H1 (cell line): ENCODE results near the gene EXOSC5. TPM values are rescaled to one million over a fixed set of nuclear protein-coding genes. Genes with fewer than 3 reads are reported as not detected.

Experiments
- CTCF ChIA-PET: fragments of 300-600 bp; sonication (Branson Sonifier 250); formaldehyde crosslinking; loops from one replicate; lab custom pipeline; 2021; ENCODE audit not compliant: partially characterized antibody; lab: Charles Lee
- POLR2A ChIA-PET: fragments of 300-600 bp; sonication (Branson Sonifier 250); formaldehyde crosslinking; loops from one replicate; lab custom pipeline; 2021; ENCODE audit warnings: inconsistent platforms; ENCODE audit not compliant: partially characterized antibody; lab: Charles Lee
- DNase-seq, 2 experiments: peaks; one replicate each; pipeline versions ENCODE4 v3.0.0 to v3.0.0-alpha.2; 2010 to 2022; ENCODE audit warnings: low spot score in 2 of 2, low read depth in 1 of 2, mixed read lengths in 1 of 2
- FAIRE-seq: peaks from 2 replicates; lab custom pipeline; 2011; peaks lifted over from hg19 to GRCh38; lab: Jason Lieb, UNC
- H2AFZ ChIP-seq: 2 replicates; pipeline ENCODE4 v1.8.1; 2012; ENCODE audit warnings: low read length, inconsistent platforms
- H2AK5ac ChIP-seq: 2 replicates; pipeline ENCODE4 v1.6.1; 2013; ENCODE audit warnings: low read depth, low read length
- H2BK120ac ChIP-seq: replicated peaks from 2 replicates; pipeline ENCODE3; 2013; ENCODE audit warnings: low read depth, low read length, inconsistent platforms
- H2BK12ac ChIP-seq: 2 replicates; pipeline ENCODE4 v1.6.1; 2013; ENCODE audit warnings: low read depth, low read length
- H2BK15ac ChIP-seq: 2 replicates; pipeline ENCODE4 v1.6.1; 2013; ENCODE audit warnings: low read length
- H2BK20ac ChIP-seq: 2 replicates; pipeline ENCODE4 v1.6.1; 2013; ENCODE audit warnings: low read length
- H2BK5ac ChIP-seq: 2 replicates; pipeline ENCODE4 v1.6.1; 2013; ENCODE audit warnings: low read depth, low read length
- H3K14ac ChIP-seq: 2 replicates; pipeline ENCODE4 v1.6.1; 2013; ENCODE audit warnings: inconsistent platforms; ENCODE audit not compliant: insufficient read length
- H3K18ac ChIP-seq: 2 replicates; pipeline ENCODE4 v1.6.1; 2013; ENCODE audit warnings: low read length; ENCODE audit errors: extremely low read depth
- H3K23ac ChIP-seq: 2 replicates; pipeline ENCODE4 v1.6.1; 2013; ENCODE audit warnings: inconsistent platforms; ENCODE audit not compliant: insufficient read length
- H3K23me2 ChIP-seq: 2 replicates; pipeline ENCODE4 v1.6.1; 2013; ENCODE audit warnings: low read depth, low read length
- H3K27ac ChIP-seq: 2 replicates; pipeline ENCODE4 v1.6.1; 2011; ENCODE audit warnings: low read depth, low read length, inconsistent platforms
- H3K27me3 ChIP-seq, 4 experiments: replicated peaks in 1 of 4; 1 replicate in 1 of 4; 2 replicates in 3 of 4; pipeline versions ENCODE4 v1.6.1 to v1.8.1; 2011 to 2013; ENCODE audit warnings: low read length in 3 of 4, mild to moderate bottlenecking in 3 of 4, inconsistent platforms in 2 of 4, mixed read lengths in 2 of 4, moderate library complexity in 1 of 4; ENCODE audit not compliant: control insufficient read depth in 3 of 4, insufficient read depth in 3 of 4; ENCODE audit errors: extremely low read depth in 1 of 4
- H3K36me3 ChIP-seq, 4 experiments: 2 replicates each; pipeline versions ENCODE4 v1.6.1 to v1.8.1; 2011 to 2013; ENCODE audit warnings: mild to moderate bottlenecking in 4 of 4, low read length in 3 of 4, moderate library complexity in 2 of 4, control low read depth in 1 of 4, inconsistent platforms in 1 of 4; ENCODE audit not compliant: insufficient read depth in 4 of 4, control insufficient read depth in 2 of 4
- H3K4ac ChIP-seq: replicated peaks from 2 replicates; pipeline ENCODE3; 2013; ENCODE audit warnings: low read length, low read depth, mixed read lengths, inconsistent platforms; ENCODE audit not compliant: insufficient read length
- H3K4me1 ChIP-seq, 4 experiments: replicated peaks in 1 of 4; 1 replicate in 1 of 4; 2 replicates in 3 of 4; pipeline versions ENCODE4 v1.6.1 to v1.8.1; 2011 to 2013; ENCODE audit warnings: low read length in 3 of 4, inconsistent platforms in 2 of 4, mixed read lengths in 1 of 4; ENCODE audit not compliant: insufficient read depth in 4 of 4, control insufficient read depth in 3 of 4
- H3K4me2 ChIP-seq, 2 experiments: 2 replicates each; pipeline versions ENCODE4 v1.6.1 to v1.8.1; 2011 to 2013; ENCODE audit warnings: low read depth in 2 of 2, low read length in 2 of 2, control low read depth in 1 of 2, inconsistent platforms in 1 of 2, mild to moderate bottlenecking in 1 of 2; ENCODE audit not compliant: insufficient read depth in 1 of 2
- H3K4me3 ChIP-seq, 4 experiments: fragments of 200-600, 300-600 bp in 1 of 4; sonication (generic), shearing (Covaris generic), sonication (Bioruptor Twin) in 1 of 4; 2 replicates each; pipeline versions ENCODE4 v1.5.1 to v1.8.1; 2011 to 2016; ENCODE audit warnings: low read length in 4 of 4, low read depth in 3 of 4, control low read depth in 2 of 4, inconsistent platforms in 2 of 4, mild to moderate bottlenecking in 2 of 4, mixed read lengths in 1 of 4, moderate library complexity in 1 of 4; ENCODE audit not compliant: insufficient read depth in 2 of 4; ENCODE audit errors: extremely low read depth in 1 of 4
- H3K56ac ChIP-seq: replicated peaks from 2 replicates; pipeline ENCODE3; 2013; ENCODE audit warnings: low read depth, mild to moderate bottlenecking, mixed read lengths, low read length, inconsistent platforms; ENCODE audit not compliant: insufficient read length
- H3K79me1 ChIP-seq: 2 replicates; pipeline ENCODE4 v1.6.1; 2013; ENCODE audit warnings: low read depth, low read length, control low read depth
- H3K79me2 ChIP-seq, 2 experiments: 2 replicates each; pipeline versions ENCODE4 v1.6.1 to v1.8.1; 2012 to 2013; ENCODE audit warnings: low read length in 2 of 2, mild to moderate bottlenecking in 2 of 2, inconsistent platforms in 1 of 2; ENCODE audit not compliant: insufficient read depth in 2 of 2, control insufficient read depth in 1 of 2
- H3K9ac ChIP-seq, 4 experiments: replicated peaks in 1 of 4; 1 replicate in 1 of 4; 2 replicates in 3 of 4; pipeline versions ENCODE4 v1.6.1 to v1.8.1; 2011 to 2013; ENCODE audit warnings: low read depth in 3 of 4, low read length in 3 of 4, control low read depth in 2 of 4, mild to moderate bottlenecking in 2 of 4, moderate library complexity in 2 of 4, inconsistent platforms in 1 of 4; ENCODE audit errors: extremely low read depth in 1 of 4
- H3K9me3 ChIP-seq, 2 experiments: 2 replicates each; pipeline versions ENCODE4 v1.6.1 to v1.8.1; 2012 to 2013; ENCODE audit warnings: mild to moderate bottlenecking in 2 of 2, moderate library complexity in 2 of 2, control low read depth in 1 of 2, inconsistent platforms in 1 of 2, low read depth in 1 of 2, low read length in 1 of 2, mixed read lengths in 1 of 2; ENCODE audit not compliant: insufficient read depth in 2 of 2
- H4K20me1 ChIP-seq, 2 experiments: replicated peaks in 1 of 2; 2 replicates each; pipeline versions ENCODE3 to v1.8.1; 2011 to 2013; ENCODE audit warnings: inconsistent platforms in 2 of 2, low read length in 2 of 2, mild to moderate bottlenecking in 1 of 2; ENCODE audit not compliant: insufficient read depth in 2 of 2, control insufficient read depth in 1 of 2
- H4K5ac ChIP-seq: 2 replicates; pipeline ENCODE4 v1.6.1; 2013; ENCODE audit warnings: low read length, low read depth, mixed read lengths, inconsistent platforms; ENCODE audit not compliant: insufficient read length
- H4K8ac ChIP-seq: 2 replicates; pipeline ENCODE4 v1.8.0; 2013; ENCODE audit warnings: mild to moderate bottlenecking, moderate library complexity, low read length, inconsistent platforms; ENCODE audit not compliant: insufficient read depth; ENCODE audit errors: extremely low read depth
- H4K91ac ChIP-seq: replicated peaks from 2 replicates; pipeline ENCODE3; 2013; ENCODE audit warnings: low read length, mixed read lengths, inconsistent platforms; ENCODE audit not compliant: insufficient read length
- BRCA1 ChIP-seq: IDR thresholded peaks from 2 replicates; pipeline ENCODE4 v1.6.1; 2012; ENCODE audit warnings: low read depth, low read length, improper control_type of control experiment
- HDAC2 ChIP-seq, 2 experiments: fragments of 300-600 bp in 1 of 2; sonication (generic) in 1 of 2; IDR thresholded peaks; 2 replicates each; pipeline ENCODE4 v1.6.1; 2011 to 2012; ENCODE audit warnings: low read depth in 2 of 2, low read length in 2 of 2, mild to moderate bottlenecking in 2 of 2, moderate library complexity in 2 of 2, borderline replicate concordance in 1 of 2, inconsistent platforms in 1 of 2
- RBBP5 ChIP-seq: IDR thresholded peaks from 2 replicates; pipeline ENCODE4 v1.7.1; 2012; ENCODE audit warnings: low read depth, mild to moderate bottlenecking, inconsistent platforms, low read length, moderate library complexity, borderline replicate concordance
- SUZ12 ChIP-seq: fragments of 200-600 bp; sonication (generic); IDR thresholded peaks from 2 replicates; pipeline ENCODE4 v1.6.1; 2012; ENCODE audit warnings: mild to moderate bottlenecking, inconsistent platforms, low read length, moderate library complexity, mixed read lengths
- WGBS, 2 experiments: shearing (Covaris generic) in 1 of 2; methylation state at CpG; one replicate each; pipeline versions ENCODE4 v1.1.6 to v1.1.7; 2013 to 2015; ENCODE audit warnings: low lambda C conversion rate in 2 of 2, mixed read lengths in 2 of 2, inconsistent platforms in 1 of 2, low coverage in 1 of 2, missing lambda C conversion rate in 1 of 2; ENCODE audit not compliant: insufficient replicate concordance in 2 of 2, insufficient coverage in 1 of 2, insufficient read length in 1 of 2; ENCODE audit errors: extremely low coverage in 1 of 2, missing lambda C conversion rate in 1 of 2; 5-methylcytosine and 5-hydroxymethylcytosine counted together
- polyA plus RNA-seq, 7 experiments: library from polyadenylated mRNA; depleted of rRNA in 3 of 7; stranded (reverse) in 5 of 7; unstranded in 2 of 7; fragments of >200 nt in 5 of 7; fragments of 200-250 nt in 2 of 7; gene quantifications; 1 replicate in 5 of 7; 2 replicates in 1 of 7; 4 replicates in 1 of 7; pipeline versions ENCODE4 v1.2.1 to v1.2.3, GENCODE V29; 2011 to 2013; ENCODE audit warnings: missing spikeins in 2 of 7, mixed read lengths in 2 of 7
- total RNA-seq: library from RNA; stranded (reverse); fragmentation: NEBNext Ultra II Directional; extraction: Animal tissue kit (Norgen Biotek cat#: 25700); gene quantifications from 2 replicates; pipeline ENCODE4 v1.2.1, GENCODE V29; 2021

Gene EXOSC5
- total and polyA plus RNA-seq, 2 of the 8 experiments (the other 6 are each of a cell fraction or from before 2014, with no cell fraction given) = 56.2 to 92.8 TPM

DNA sequence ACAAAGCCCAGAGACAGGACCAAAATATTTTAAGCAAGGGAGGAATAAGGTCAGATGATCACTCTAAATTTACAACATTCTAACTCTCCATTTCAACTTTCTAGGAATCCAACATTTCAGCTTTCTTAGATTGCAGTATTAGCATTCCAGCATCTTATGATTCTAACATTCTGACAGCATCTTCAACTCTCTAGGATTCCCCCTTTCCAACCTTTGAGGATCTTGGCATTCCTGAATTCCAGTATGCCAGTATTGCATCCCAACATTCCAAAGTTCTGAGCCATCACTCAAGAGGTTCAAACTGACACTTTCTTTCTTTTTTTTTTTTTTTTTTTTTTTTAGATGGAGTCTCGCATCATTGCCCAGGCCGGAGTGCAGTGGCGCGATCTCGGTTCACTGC lies 57.2 kb downstream of the EXOSC5 start:
- Histone ChIP-seq H3K27ac (no peak overlapping the region), H3K27me3 (no peaks in the 10 kb centered on the region), H2BK15ac (no peak overlapping the region), H3K4me2 (no peak overlapping the region), H3K79me2 (no peaks in the 10 kb centered on the region), H4K5ac (no peak overlapping the region), H2AFZ (no peak overlapping the region), H4K20me1 (no peaks in the 10 kb centered on the region), H3K36me3 (no peaks in the 10 kb centered on the region), H2AK5ac (no peak overlapping the region), H2BK120ac (no peak overlapping the region), H3K18ac (no peak overlapping the region), H2BK5ac (no peak overlapping the region), H3K14ac (no peak overlapping the region), H2BK12ac (no peak overlapping the region), H3K23me2 (no peaks in the 10 kb centered on the region), H2BK20ac (no peak overlapping the region), H3K23ac (no peak overlapping the region), H4K8ac (no peak overlapping the region), H4K91ac (no peak overlapping the region), H3K4ac (no peak overlapping the region), H3K9me3 (no peaks in the 10 kb centered on the region), H3K9ac (no peak overlapping the region), H3K56ac (no peak overlapping the region), H3K79me1 (no peaks in the 10 kb centered on the region), H3K4me1 (peaks cover 0 to 3% (median 0%) of the 10 kb centered on the region in 4 experiments; a peak in 1 of 7 replicates), H3K4me3 (no peak overlapping the region)
- ChIA-PET CTCF (interaction anchor here (0.7 to 1.4 kb wide), 3 partner anchors 13 to 249 kb away, joined by 3 read pairs; no protein-coding TSS in a partner anchor), POLR2A (no interaction called here)
- DNase-seq = no peak
- 100% methylated on average over 1 of the region's 5 CpGs; no CpG with 5 or more reads in 1 of the 2 experiments for WGBS, 2 experiments
- TF ChIP-seq BRCA1 (no peak), RBBP5 (no peak), HDAC2 (IDR thresholded peaks at IDR 0.05; ENCODE audit: borderline replicate concordance in 1 of 2, low read depth in 2 of 2, low read length in 2 of 2) (no peak), SUZ12 (no peak)
- no peak for FAIRE-seq
